HG03108 (cell line): Measurements from ENCODE around the gene RBM44.
"Not testable (repeated sequence)": the region's sequence is repeated elsewhere in the genome, so short reads cannot be mapped to it uniquely, and the experiment has no call there.

Experiments used
- ATAC-seq: cut with Tn5 transposase; IDR thresholded peaks from one replicate; pipeline ENCODE4 v1.9.1; 2021; ENCODE audit warnings: moderate library complexity; ENCODE audit not compliant: unreplicated experiment

Gene RBM44

GRCh38 chr2:237779521-237779920 is 19.1 kb upstream of the RBM44 start:
- ATAC-seq = no peak

- no peak for ATAC-seq
These were observed 16.4 kb upstream of the RBM44 start for GRCh38 chr2:237782181-237782580.

- not testable (repeated sequence) for ATAC-seq
These were observed 14.9 kb upstream of the RBM44 start for GRCh38 chr2:237783678-237784077.

- no peak for ATAC-seq
These were observed 11.6 kb upstream of the RBM44 start for GRCh38 chr2:237786936-237787335.

GRCh38 chr2:237790353-237790752 is 8.2 kb upstream of the RBM44 start:
- ATAC-seq = no peak

GRCh38 chr2:237791977-237792727 is 6.4 kb upstream of the RBM44 start:
- no peak for ATAC-seq

GRCh38 chr2:237797253-237797652 is 1.3 kb upstream of the RBM44 start:
- ATAC-seq = no peak

- no peak for ATAC-seq
These were observed 465 bp downstream of the RBM44 start for GRCh38 chr2:237799060-237799428.

GRCh38 chr2:237801466-237801865 is 2.9 kb downstream of the RBM44 start:
- ATAC-seq = no peak

- no peak for ATAC-seq
These were observed 7.8 kb downstream of the RBM44 start for GRCh38 chr2:237806334-237806733.

GRCh38 chr2:237815637-237816036 is 17.1 kb downstream of the RBM44 start:
- ATAC-seq = no peak

- no peak for ATAC-seq
These were observed 18.0 kb downstream of the RBM44 start for GRCh38 chr2:237816531-237816930.

- no peak for ATAC-seq
These were observed 19.5 kb downstream of the RBM44 start for GRCh38 chr2:237818066-237818473.

GRCh38 chr2:237819231-237819630 is 20.7 kb downstream of the RBM44 start:
- ATAC-seq = no peak

- no peak for ATAC-seq
These were observed 21.8 kb downstream of the RBM44 start for GRCh38 chr2:237820421-237820820.

- ATAC-seq = no peak
These were observed 25.0 kb downstream of the RBM44 start for GRCh38 chr2:237823544-237823943.

- no peak for ATAC-seq
These were observed 25.5 kb downstream of the RBM44 start for GRCh38 chr2:237824085-237824484.

GRCh38 chr2:237827421-237827987 is 28.9 kb downstream of the RBM44 start:
- no peak for ATAC-seq

- ATAC-seq = no peak
These were observed 31.9 kb downstream of the RBM44 start for GRCh38 chr2:237830522-237830921.

- ATAC-seq = no peak
These were observed 35.0 kb downstream of the RBM44 start for GRCh38 chr2:237833546-237833945.

- no peak for ATAC-seq
These were observed 36.8 kb downstream of the RBM44 start for GRCh38 chr2:237835372-237835771.

- no peak for ATAC-seq
These were observed 42.5 kb downstream of the RBM44 start for GRCh38 chr2:237841051-237841450.

GRCh38 chr2:237848940-237849339 is 50.4 kb downstream of the RBM44 start:
- ATAC-seq = not testable (repeated sequence)
